SK-N-SH (cell line): ENCODE results near the gene HHATL. TPM values are rescaled to one million over a fixed set of nuclear protein-coding genes. Genes with fewer than 3 reads are reported as not detected.

ENCODE experiments used
- CTCF ChIA-PET: fragments of 300-600, 350-600 bp; formaldehyde crosslinking; extraction: SDS; loops from one replicate; lab custom pipeline; 2021; lab: Yijun Ruan, JAX
- POLR2A ChIA-PET: fragments of 350-600 bp; sonication (Branson Sonifier 250); formaldehyde crosslinking; extraction: SDS; loops from one replicate; lab custom pipeline; 2020; ENCODE audit warnings: antibody characterized with exemption, inconsistent platforms; lab: Yijun Ruan, JAX
- DNase-seq: peaks from one replicate; pipeline ENCODE4 v3.0.0; 2012
- H2AFZ ChIP-seq: fragments of 200-600 bp; sonication (generic); 2 replicates; pipeline ENCODE4 v1.8.1; 2016; ENCODE audit warnings: antibody characterized with exemption, mild to moderate bottlenecking, low read depth
- H3F3A ChIP-seq: fragments of 200-600 bp; sonication (generic); replicated peaks from 2 replicates; pipeline ENCODE3; 2016; ENCODE audit warnings: antibody characterized with exemption, mild to moderate bottlenecking; ENCODE audit not compliant: insufficient read depth
- H3K27ac ChIP-seq, 2 experiments: fragments of 200-500 bp in 1 of 2; fragments of 200-600 bp in 1 of 2; sonication (Bioruptor generic) in 1 of 2; sonication (generic), shearing (Covaris generic) in 1 of 2; 2 replicates each; pipeline versions ENCODE4 v1.5.1 to v1.6.1; 2014 to 2016; ENCODE audit warnings: low read depth in 2 of 2, inconsistent platforms in 1 of 2, low read length in 1 of 2, mild to moderate bottlenecking in 1 of 2, mixed read lengths in 1 of 2
- H3K27me3 ChIP-seq: fragments of 200-600 bp; sonication (generic), shearing (Covaris generic); 2 replicates; pipeline ENCODE4 v1.6.1; 2016; ENCODE audit warnings: mixed run types; ENCODE audit not compliant: insufficient read depth
- H3K36me3 ChIP-seq, 2 experiments: fragments of 200-500 bp in 1 of 2; fragments of 200-600 bp in 1 of 2; sonication (Bioruptor generic) in 1 of 2; sonication (generic) in 1 of 2; replicated peaks in 1 of 2; 2 replicates each; pipeline versions ENCODE3 to v1.5.1; 2014 to 2016; ENCODE audit warnings: low read length in 1 of 2, mild to moderate bottlenecking in 1 of 2; ENCODE audit not compliant: insufficient read depth in 2 of 2, control insufficient read depth in 1 of 2
- H3K4me1 ChIP-seq, 2 experiments: fragments of 200-500 bp in 1 of 2; fragments of 200-600 bp in 1 of 2; sonication (Bioruptor generic) in 1 of 2; sonication (generic), shearing (Covaris generic) in 1 of 2; 2 replicates each; pipeline versions ENCODE4 v1.5.1 to v1.6.1; 2014 to 2016; ENCODE audit warnings: low read depth in 1 of 2, low read length in 1 of 2, mixed run types in 1 of 2; ENCODE audit not compliant: insufficient read depth in 2 of 2, control insufficient read depth in 1 of 2
- H3K4me2 ChIP-seq: fragments of 200-600 bp; sonication (generic), shearing (Covaris generic); 2 replicates; pipeline ENCODE4 v1.6.1; 2017; ENCODE audit warnings: mixed run types
- H3K4me3 ChIP-seq, 2 experiments: fragments of 200-500 bp in 1 of 2; fragments of 200-600 bp in 1 of 2; sonication (Bioruptor generic) in 1 of 2; sonication (generic), shearing (Covaris generic) in 1 of 2; 2 replicates each; pipeline versions ENCODE4 v1.5.1 to v1.8.1; 2014 to 2016; ENCODE audit warnings: low read depth in 2 of 2, inconsistent platforms in 1 of 2, low read length in 1 of 2, mild to moderate bottlenecking in 1 of 2, mixed read lengths in 1 of 2, moderate library complexity in 1 of 2
- H3K79me2 ChIP-seq: fragments of 200-600 bp; sonication (generic); 2 replicates; pipeline ENCODE4 v1.8.1; 2017; ENCODE audit warnings: mild to moderate bottlenecking; ENCODE audit not compliant: insufficient read depth
- H3K9ac ChIP-seq: fragments of 200-600 bp; sonication (generic); 2 replicates; pipeline ENCODE4 v1.6.1; 2017; ENCODE audit warnings: mixed run types
- H3K9me2 ChIP-seq: fragments of 200-600 bp; sonication (generic); 2 replicates; pipeline ENCODE4 v1.6.1; 2017; ENCODE audit warnings: mixed run types
- H3K9me3 ChIP-seq: fragments of 200-600 bp; sonication (generic); 2 replicates; pipeline ENCODE4 v1.6.1; 2017; ENCODE audit warnings: mixed run types, mild to moderate bottlenecking, moderate library complexity
- H4K20me1 ChIP-seq: fragments of 200-600 bp; sonication (generic); 2 replicates; pipeline ENCODE4 v1.6.1; 2017; ENCODE audit warnings: mild to moderate bottlenecking, mixed run types; ENCODE audit not compliant: insufficient read depth
- FOSL2 ChIP-seq: IDR thresholded peaks from 2 replicates; pipeline ENCODE4 v1.4.0; 2012; ENCODE audit warnings: low read depth, mild to moderate bottlenecking, moderate library complexity, borderline replicate concordance
- FOXJ3 ChIP-seq: sonication (generic); formaldehyde crosslinking; IDR thresholded peaks from 2 replicates; pipeline ENCODE4 v1.5.1; 2020; ENCODE audit warnings: mild to moderate bottlenecking, missing genetic modification reagents
- GATA2 ChIP-seq: sonication (generic); formaldehyde crosslinking; IDR thresholded peaks from 2 replicates; pipeline ENCODE4 v1.5.0; 2020; ENCODE audit warnings: mild to moderate bottlenecking, missing genetic modification reagents
- JUND ChIP-seq: IDR thresholded peaks from 2 replicates; pipeline ENCODE4 v1.4.0; 2012
- MEF2A ChIP-seq: IDR thresholded peaks from 2 replicates; pipeline ENCODE4 v1.4.0; 2012; ENCODE audit warnings: low read depth, borderline replicate concordance
- NFIC ChIP-seq: IDR thresholded peaks from 2 replicates; pipeline ENCODE4 v1.4.0; 2012; ENCODE audit warnings: borderline replicate concordance
- RXRA ChIP-seq: IDR thresholded peaks from 2 replicates; pipeline ENCODE4 v1.4.0; 2012; ENCODE audit warnings: low read depth, mild to moderate bottlenecking, borderline replicate concordance
- SIN3A ChIP-seq: IDR thresholded peaks from 2 replicates; pipeline ENCODE4 v1.6.1; 2012; ENCODE audit warnings: low read depth, mild to moderate bottlenecking, low read length, moderate library complexity, borderline replicate concordance
- TAF1 ChIP-seq: IDR thresholded peaks from 2 replicates; pipeline ENCODE4 v1.6.1; 2012; ENCODE audit warnings: low read depth, mild to moderate bottlenecking, low read length, moderate library complexity, borderline replicate concordance
- WGBS: methylation state at CpG from one replicate; pipeline ENCODE4 v1.1.6; 2017; ENCODE audit warnings: low lambda C conversion rate; 5-methylcytosine and 5-hydroxymethylcytosine counted together
- polyA plus RNA-seq, 3 experiments: library from polyadenylated mRNA; depleted of rRNA; stranded (reverse); fragments of >200 nt; gene quantifications; 2 replicates each; pipeline ENCODE4 v1.2.3, GENCODE V29; 2012
- TF ChIP-seq, protein P1 (sequence below): IDR thresholded peaks from 2 replicates; pipeline ENCODE4 v1.4.0; 2012; ENCODE audit warnings: low read depth, borderline replicate concordance
- TF ChIP-seq, protein P2 (sequence below): IDR thresholded peaks from 2 replicates; pipeline ENCODE4 v1.6.1; 2012; ENCODE audit warnings: mild to moderate bottlenecking, low read depth, low read length, moderate library complexity
- TF ChIP-seq, protein P3 (sequence below): IDR thresholded peaks from 2 replicates; pipeline ENCODE4 v1.4.0; 2012; ENCODE audit warnings: low read depth, borderline replicate concordance
- TF ChIP-seq, protein P4 (sequence below): IDR thresholded peaks from 2 replicates; pipeline ENCODE4 v1.4.0; 2012; ENCODE audit warnings: low read depth
- TF ChIP-seq, protein P5 (sequence below): fragments of 150-350 bp; IDR thresholded peaks from 2 replicates; pipeline ENCODE4 v1.6.1; 2016; ENCODE audit warnings: mild to moderate bottlenecking, low read depth, low read length

Gene HHATL
- polyA plus RNA-seq, 1 of the 3 experiments (the other 2 are of a cell fraction), result not detected

DNA sequence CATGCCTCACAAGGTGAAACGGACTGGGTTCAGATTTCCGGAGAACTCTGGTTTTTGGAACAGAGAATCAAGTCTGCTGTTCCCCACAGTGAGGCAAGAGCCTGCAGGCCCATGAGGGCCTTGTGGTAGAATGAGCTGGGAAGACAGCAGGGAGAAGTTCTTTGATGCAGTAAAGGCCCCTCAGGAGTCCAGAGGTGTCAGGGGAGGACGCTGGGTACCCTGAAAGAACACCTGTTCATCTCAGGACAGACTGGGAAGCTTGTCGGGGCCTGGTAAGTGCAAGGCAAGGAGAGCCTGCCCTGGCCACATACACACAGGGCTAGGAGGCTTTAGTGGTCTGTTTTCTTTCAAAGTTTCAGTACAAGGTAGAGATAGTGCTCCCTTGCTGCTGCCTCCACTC is 52.8 kb downstream of the HHATL start (continued):
- TF ChIP-seq, protein P1, sequence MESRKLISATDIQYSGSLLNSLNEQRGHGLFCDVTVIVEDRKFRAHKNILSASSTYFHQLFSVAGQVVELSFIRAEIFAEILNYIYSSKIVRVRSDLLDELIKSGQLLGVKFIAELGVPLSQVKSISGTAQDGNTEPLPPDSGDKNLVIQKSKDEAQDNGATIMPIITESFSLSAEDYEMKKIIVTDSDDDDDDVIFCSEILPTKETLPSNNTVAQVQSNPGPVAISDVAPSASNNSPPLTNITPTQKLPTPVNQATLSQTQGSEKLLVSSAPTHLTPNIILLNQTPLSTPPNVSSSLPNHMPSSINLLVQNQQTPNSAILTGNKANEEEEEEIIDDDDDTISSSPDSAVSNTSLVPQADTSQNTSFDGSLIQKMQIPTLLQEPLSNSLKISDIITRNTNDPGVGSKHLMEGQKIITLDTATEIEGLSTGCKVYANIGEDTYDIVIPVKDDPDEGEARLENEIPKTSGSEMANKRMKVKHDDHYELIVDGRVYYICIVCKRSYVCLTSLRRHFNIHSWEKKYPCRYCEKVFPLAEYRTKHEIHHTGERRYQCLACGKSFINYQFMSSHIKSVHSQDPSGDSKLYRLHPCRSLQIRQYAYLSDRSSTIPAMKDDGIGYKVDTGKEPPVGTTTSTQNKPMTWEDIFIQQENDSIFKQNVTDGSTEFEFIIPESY, result no peak
- no peak for TF ChIP-seq TAF1
- TF ChIP-seq GATA2 (CRISPR knock-in tag), result no peak

DNA sequence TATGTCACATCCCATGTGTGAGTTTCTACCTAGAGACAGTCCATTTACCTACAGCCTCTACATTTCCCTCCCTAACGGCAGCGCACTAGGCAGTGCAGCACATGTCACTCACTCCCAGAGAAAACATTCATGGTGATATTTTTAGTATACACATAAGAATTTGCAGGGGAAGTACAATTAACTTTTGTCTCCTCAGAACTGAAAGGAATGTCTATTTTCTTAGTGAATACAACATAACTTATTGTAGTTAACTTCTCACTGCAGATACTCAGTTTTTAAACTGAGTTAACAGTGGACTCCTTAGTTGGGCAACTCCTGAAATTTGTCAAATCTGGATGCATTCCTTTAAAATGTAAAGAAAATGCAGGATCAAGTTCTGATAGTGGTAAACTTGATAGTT is 53.6 kb downstream of the HHATL start:
- Histone ChIP-seq H3K9me2 (no peaks in the 10 kb centered on the region), H3K27me3 (no peaks in the 10 kb centered on the region), H3F3A (peaks cover 44% of the 10 kb centered on the region), H2AFZ (no peak overlapping the region), H3K4me2 (no peak overlapping the region), H3K9ac (no peak overlapping the region), H3K4me1 (peaks cover 21 to 27% of the 10 kb centered on the region in 2 experiments), H4K20me1 (no peaks in the 10 kb centered on the region; the same call in 1 of the 2 replicates), H3K36me3 (peaks cover 39 to 51% of the 10 kb centered on the region in 2 experiments), H3K4me3 (no peak overlapping the region), H3K9me3 (no peaks in the 10 kb centered on the region), H3K27ac (no peak overlapping the region; a peak in 2 of 4 replicates), H3K79me2 (peaks cover 65% of the 10 kb centered on the region)
- ChIA-PET CTCF (interaction anchor here (1.1 to 1.3 kb wide), 2 partner anchors 15 to 66 kb away, joined by 4 read pairs; partner anchors contain the start of gene SEC22C), POLR2A (no interaction called here)
- no peak for DNase-seq
- WGBS, result 100% methylated on average over 2 of the region's 2 CpGs
- TF ChIP-seq SIN3A, result no peak
- TF ChIP-seq JUND, result no peak
- TF ChIP-seq, protein P2, sequence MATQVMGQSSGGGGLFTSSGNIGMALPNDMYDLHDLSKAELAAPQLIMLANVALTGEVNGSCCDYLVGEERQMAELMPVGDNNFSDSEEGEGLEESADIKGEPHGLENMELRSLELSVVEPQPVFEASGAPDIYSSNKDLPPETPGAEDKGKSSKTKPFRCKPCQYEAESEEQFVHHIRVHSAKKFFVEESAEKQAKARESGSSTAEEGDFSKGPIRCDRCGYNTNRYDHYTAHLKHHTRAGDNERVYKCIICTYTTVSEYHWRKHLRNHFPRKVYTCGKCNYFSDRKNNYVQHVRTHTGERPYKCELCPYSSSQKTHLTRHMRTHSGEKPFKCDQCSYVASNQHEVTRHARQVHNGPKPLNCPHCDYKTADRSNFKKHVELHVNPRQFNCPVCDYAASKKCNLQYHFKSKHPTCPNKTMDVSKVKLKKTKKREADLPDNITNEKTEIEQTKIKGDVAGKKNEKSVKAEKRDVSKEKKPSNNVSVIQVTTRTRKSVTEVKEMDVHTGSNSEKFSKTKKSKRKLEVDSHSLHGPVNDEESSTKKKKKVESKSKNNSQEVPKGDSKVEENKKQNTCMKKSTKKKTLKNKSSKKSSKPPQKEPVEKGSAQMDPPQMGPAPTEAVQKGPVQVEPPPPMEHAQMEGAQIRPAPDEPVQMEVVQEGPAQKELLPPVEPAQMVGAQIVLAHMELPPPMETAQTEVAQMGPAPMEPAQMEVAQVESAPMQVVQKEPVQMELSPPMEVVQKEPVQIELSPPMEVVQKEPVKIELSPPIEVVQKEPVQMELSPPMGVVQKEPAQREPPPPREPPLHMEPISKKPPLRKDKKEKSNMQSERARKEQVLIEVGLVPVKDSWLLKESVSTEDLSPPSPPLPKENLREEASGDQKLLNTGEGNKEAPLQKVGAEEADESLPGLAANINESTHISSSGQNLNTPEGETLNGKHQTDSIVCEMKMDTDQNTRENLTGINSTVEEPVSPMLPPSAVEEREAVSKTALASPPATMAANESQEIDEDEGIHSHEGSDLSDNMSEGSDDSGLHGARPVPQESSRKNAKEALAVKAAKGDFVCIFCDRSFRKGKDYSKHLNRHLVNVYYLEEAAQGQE, result no peak
- TF ChIP-seq, protein P3, sequence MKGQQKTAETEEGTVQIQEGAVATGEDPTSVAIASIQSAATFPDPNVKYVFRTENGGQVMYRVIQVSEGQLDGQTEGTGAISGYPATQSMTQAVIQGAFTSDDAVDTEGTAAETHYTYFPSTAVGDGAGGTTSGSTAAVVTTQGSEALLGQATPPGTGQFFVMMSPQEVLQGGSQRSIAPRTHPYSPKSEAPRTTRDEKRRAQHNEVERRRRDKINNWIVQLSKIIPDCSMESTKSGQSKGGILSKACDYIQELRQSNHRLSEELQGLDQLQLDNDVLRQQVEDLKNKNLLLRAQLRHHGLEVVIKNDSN, result no peak
- no peak for TF ChIP-seq FOXJ3 (CRISPR knock-in tag)
- no peak for TF ChIP-seq NFIC
- TF ChIP-seq RXRA, result no peak
- TF ChIP-seq FOSL2, result no peak
- TF ChIP-seq, protein P4, sequence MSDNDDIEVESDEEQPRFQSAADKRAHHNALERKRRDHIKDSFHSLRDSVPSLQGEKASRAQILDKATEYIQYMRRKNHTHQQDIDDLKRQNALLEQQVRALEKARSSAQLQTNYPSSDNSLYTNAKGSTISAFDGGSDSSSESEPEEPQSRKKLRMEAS, result no peak
- TF ChIP-seq, protein P5, sequence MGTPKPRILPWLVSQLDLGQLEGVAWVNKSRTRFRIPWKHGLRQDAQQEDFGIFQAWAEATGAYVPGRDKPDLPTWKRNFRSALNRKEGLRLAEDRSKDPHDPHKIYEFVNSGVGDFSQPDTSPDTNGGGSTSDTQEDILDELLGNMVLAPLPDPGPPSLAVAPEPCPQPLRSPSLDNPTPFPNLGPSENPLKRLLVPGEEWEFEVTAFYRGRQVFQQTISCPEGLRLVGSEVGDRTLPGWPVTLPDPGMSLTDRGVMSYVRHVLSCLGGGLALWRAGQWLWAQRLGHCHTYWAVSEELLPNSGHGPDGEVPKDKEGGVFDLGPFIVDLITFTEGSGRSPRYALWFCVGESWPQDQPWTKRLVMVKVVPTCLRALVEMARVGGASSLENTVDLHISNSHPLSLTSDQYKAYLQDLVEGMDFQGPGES, result no peak
- TF ChIP-seq MEF2A, result no peak
- TF ChIP-seq, all 33 proteins: peak for 0
